ENCODE data around the gene ABR.
"Not testable (repeated sequence)": the region's sequence is repeated elsewhere in the genome, so short reads cannot be mapped to it uniquely, and the experiment has no call there.

Gene ABR

GRCh38 chr17:1071103-1071825 is 108.5 kb downstream of the ABR start:
- no peak for DNase-seq (ENCODE audit: low spot score)

GRCh38 chr17:1070411-1070810 is 109.4 kb downstream of the ABR start:
- DNase-seq (ENCODE audit: low spot score) = no peak

GRCh38 chr17:1069847-1070246 is 109.9 kb downstream of the ABR start:
- no peak for DNase-seq (ENCODE audit: low spot score)

- no peak for DNase-seq (ENCODE audit: low spot score)
Measured at GRCh38 chr17:1068356-1068755, 111.4 kb downstream of the ABR start.

- DNase-seq (ENCODE audit: low spot score) = no peak
Measured at GRCh38 chr17:1067282-1067956, 112.4 kb downstream of the ABR start.

- not testable (repeated sequence) for DNase-seq (ENCODE audit: low spot score)
Measured at GRCh38 chr17:1065416-1065815, 114.4 kb downstream of the ABR start.

GRCh38 chr17:1060991-1061390 is 118.8 kb downstream of the ABR start:
- no peak for DNase-seq (ENCODE audit: low spot score)

- DNase-seq (ENCODE audit: low spot score) = no peak
Measured at GRCh38 chr17:1059131-1059795, 120.5 kb downstream of the ABR start.

GRCh38 chr17:1058423-1059130 is 121.2 kb downstream of the ABR start:
- no peak for DNase-seq (ENCODE audit: low spot score)

- no peak for DNase-seq (ENCODE audit: low spot score)
Measured at GRCh38 chr17:1056761-1057160, 123.0 kb downstream of the ABR start.

GRCh38 chr17:1055751-1056645 is 123.8 kb downstream of the ABR start:
- DNase-seq (ENCODE audit: low spot score) = peak; percentile 42

GRCh38 chr17:1055231-1055630 is 124.5 kb downstream of the ABR start:
- no peak for DNase-seq (ENCODE audit: low spot score)

GRCh38 chr17:1054656-1055055 is 125.1 kb downstream of the ABR start:
- no peak for DNase-seq (ENCODE audit: low spot score)

GRCh38 chr17:1053661-1054360 is 126.0 kb downstream of the ABR start:
- DNase-seq (ENCODE audit: low spot score) = no peak

- DNase-seq (ENCODE audit: low spot score) = no peak
Measured at GRCh38 chr17:1050996-1051925, 128.5 kb downstream of the ABR start.

GRCh38 chr17:1050246-1050995 is 129.4 kb downstream of the ABR start:
- DNase-seq (ENCODE audit: low spot score) = no peak

- DNase-seq (ENCODE audit: low spot score) = no peak
Measured at GRCh38 chr17:1049446-1050225, 130.1 kb downstream of the ABR start.

- DNase-seq (ENCODE audit: low spot score) = not testable (repeated sequence)
Measured at GRCh38 chr17:1048516-1049115, 131.2 kb downstream of the ABR start.
